GM23338 (cell line): ENCODE data around the gene LTB4R. TPM values are rescaled to one million over a fixed set of nuclear protein-coding genes. Genes with fewer than 3 reads are reported as not detected.

Experiments used
- ATAC-seq: fragments of 200-7000 bp; cut with Tn5 transposase; 3 replicates; pipeline ENCODE4 v1.9.1; 2020
- DNase-seq: peaks from one replicate; pipeline ENCODE4 v3.0.0-alpha.2; 2015; ENCODE audit warnings: low spot score
- H2AFZ ChIP-seq: fragments of 200-600 bp; sonication (generic); 2 replicates; pipeline ENCODE4 v1.8.0; 2016; ENCODE audit warnings: antibody characterized with exemption, mild to moderate bottlenecking, moderate library complexity
- H3F3A ChIP-seq: fragments of 200-600 bp; sonication (generic); replicated peaks from 2 replicates; pipeline ENCODE4 v1.8.0; 2017; ENCODE audit warnings: antibody characterized with exemption, mixed run types, low read depth
- H3K27ac ChIP-seq: fragments of 200-600 bp; sonication (generic); 2 replicates; pipeline ENCODE4 v1.6.1; 2016; ENCODE audit warnings: low read depth
- H3K27me3 ChIP-seq: fragments of 200-600 bp; sonication (generic); 2 replicates; pipeline ENCODE4 v1.8.0; 2016; ENCODE audit warnings: mild to moderate bottlenecking, mixed run types, moderate library complexity; ENCODE audit not compliant: insufficient read depth
- H3K36me3 ChIP-seq: fragments of 200-600 bp; sonication (generic); 2 replicates; pipeline ENCODE4 v1.8.0; 2016; ENCODE audit warnings: mild to moderate bottlenecking; ENCODE audit not compliant: insufficient read depth
- H3K4me1 ChIP-seq: fragments of 200-600 bp; sonication (generic); 2 replicates; pipeline ENCODE4 v1.8.0; 2016; ENCODE audit warnings: mild to moderate bottlenecking, moderate library complexity; ENCODE audit not compliant: insufficient read depth
- H3K4me2 ChIP-seq: fragments of 200-600 bp; sonication (generic); 2 replicates; pipeline ENCODE4 v1.7.1; 2017; ENCODE audit warnings: mixed run types
- H3K4me3 ChIP-seq: fragments of 200-600 bp; sonication (generic); 2 replicates; pipeline ENCODE4 v1.6.1; 2016; ENCODE audit warnings: mixed run types
- H3K79me2 ChIP-seq: fragments of 200-600 bp; sonication (generic); replicated peaks from 2 replicates; pipeline ENCODE4 v1.8.0; 2017; ENCODE audit warnings: mild to moderate bottlenecking; ENCODE audit not compliant: insufficient read depth
- H3K9me2 ChIP-seq: fragments of 200-600 bp; sonication (generic); 2 replicates; pipeline ENCODE4 v1.8.0; 2017; ENCODE audit not compliant: insufficient read depth
- H4K20me1 ChIP-seq: fragments of 200-600 bp; sonication (generic); replicated peaks from 2 replicates; pipeline ENCODE4 v1.8.0; 2017; ENCODE audit warnings: mild to moderate bottlenecking; ENCODE audit not compliant: insufficient read depth
- H3K27ac Mint-ChIP-seq: 2 replicates; pipeline ENCODE4 v1.8.0; 2020; ENCODE audit warnings: inconsistent platforms, mild to moderate bottlenecking, moderate library complexity, mixed read lengths
- H3K27me3 Mint-ChIP-seq: 3 replicates; pipeline ENCODE4 v1.8.0; 2022; ENCODE audit warnings: low read depth, mild to moderate bottlenecking, moderate library complexity, mixed read lengths, inconsistent platforms; ENCODE audit not compliant: insufficient read depth, poor library complexity
- H3K36me3 Mint-ChIP-seq: 3 replicates; pipeline ENCODE4 v1.8.0; 2021; ENCODE audit warnings: low read depth, mild to moderate bottlenecking, inconsistent platforms, moderate library complexity, mixed read lengths
- H3K4me1 Mint-ChIP-seq: 3 replicates; pipeline ENCODE4 v1.8.0; 2020; ENCODE audit warnings: mild to moderate bottlenecking, inconsistent platforms, mixed read lengths
- H3K4me3 Mint-ChIP-seq: 3 replicates; pipeline ENCODE4 v1.8.0; 2021; ENCODE audit warnings: moderate library complexity, mild to moderate bottlenecking, inconsistent platforms, mixed read lengths
- H3K9me3 Mint-ChIP-seq: 3 replicates; pipeline ENCODE4 v1.8.0; 2020; ENCODE audit warnings: moderate library complexity, mild to moderate bottlenecking, inconsistent platforms, mixed read lengths
- ETS1 ChIP-seq: IDR thresholded peaks from 2 replicates; pipeline ENCODE4 v1.6.1; 2016; ENCODE audit warnings: antibody characterized with exemption
- NANOG ChIP-seq: IDR thresholded peaks from 2 replicates; pipeline ENCODE4 v1.6.1; 2016; ENCODE audit warnings: antibody characterized with exemption, borderline replicate concordance
- POLR2AphosphoS5 ChIP-seq: IDR thresholded peaks from 2 replicates; pipeline ENCODE4 v1.6.1; 2016; ENCODE audit warnings: antibody characterized with exemption, low read depth
- STAT1 ChIP-seq: IDR thresholded peaks from one replicate; pipeline ENCODE4 v1.6.1; 2016; ENCODE audit warnings: antibody characterized with exemption; ENCODE audit not compliant: unreplicated experiment
- ZNF114 ChIP-seq: fragments of 250-450 bp; sonication (Bioruptor Pico); IDR thresholded peaks from 2 replicates; pipeline ENCODE4 v1.5.0; 2020; ENCODE audit warnings: mild to moderate bottlenecking, moderate library complexity
- ZNF331 ChIP-seq: fragments of 250-450 bp; sonication (Bioruptor Pico); IDR thresholded peaks from 2 replicates; pipeline ENCODE4 v1.5.0; 2020; ENCODE audit warnings: low read depth, mild to moderate bottlenecking, moderate library complexity
- ZNF462 ChIP-seq: fragments of 250-450 bp; sonication (Bioruptor Pico); IDR thresholded peaks from 2 replicates; pipeline ENCODE4 v1.5.0; 2020; ENCODE audit warnings: mild to moderate bottlenecking, moderate library complexity
- polyA plus RNA-seq: library from polyadenylated mRNA; unstranded; fragments of >200 nt; fragmentation: Nextera tagmentation; extraction: Ambion mirVana; gene quantifications from 2 replicates; pipeline ENCODE4 v1.2.1, GENCODE V29; 2016
- total RNA-seq: library from RNA; depleted of rRNA; stranded (reverse); fragments of >200 nt; shearing (Covaris generic); gene quantifications from 2 replicates; pipeline ENCODE4 v1.2.3, GENCODE V29; 2014

LTB4R gene
- total and polyA plus RNA-seq, 2 experiments from 2014 or later = 2.1 to 4.7 TPM

GRCh38 chr14:24310265-24310645 is 1.0 kb upstream of the LTB4R start (continued):
- TF ChIP-seq ZNF462 (no peak), POLR2AphosphoS5 (no peak), STAT1 (no peak), ETS1 (no peak), ZNF114 (CRISPR knock-in tag) (no peak), ZNF331 (CRISPR knock-in tag) (no peak), NANOG (no peak)

- peaks cover 22% of the 10 kb centered on the region for H3K36me3 Mint-ChIP-seq
- H3K9me3 Mint-ChIP-seq = no peaks in the 10 kb centered on the region
- peaks cover 25% of the 10 kb centered on the region for H3K27me3 ChIP-seq
- H3K4me3 ChIP-seq = peak overlapping the region; percentile 51
- H3K9me2 ChIP-seq = no peaks in the 10 kb centered on the region
- peaks cover 4% of the 10 kb centered on the region; the same call in 1 of the 2 replicates for H3K4me1 ChIP-seq
- no peak for TF ChIP-seq POLR2AphosphoS5
- no peak for TF ChIP-seq ZNF331 (CRISPR knock-in tag)
- DNase-seq (no peak), ATAC-seq (no peak)
- no peaks in the 10 kb centered on the region for H3K79me2 ChIP-seq
- no peaks in the 10 kb centered on the region for H3K36me3 ChIP-seq
- no peaks in the 10 kb centered on the region; the same call in none of the 2 replicates for H4K20me1 ChIP-seq
- H3K27me3 Mint-ChIP-seq = peaks cover 36% of the 10 kb centered on the region
- H3F3A ChIP-seq = no peaks in the 10 kb centered on the region
- no peak overlapping the region for H3K27ac ChIP-seq
- peak overlapping the region; percentile 61 for H3K4me3 Mint-ChIP-seq
- peaks cover 15% of the 10 kb centered on the region for H3K4me1 Mint-ChIP-seq
- H3K4me2 ChIP-seq = peak overlapping the region; percentile 68; the same call in 1 of the 2 replicates
- no peak overlapping the region for H3K27ac Mint-ChIP-seq
- H2AFZ ChIP-seq = no peak overlapping the region
Measured at GRCh38 chr14:24311837-24312615, 724 bp downstream of the LTB4R start.
